Measurements from ENCODE around the gene H2AZ2. TPM values are rescaled to one million over a fixed set of nuclear protein-coding genes. Genes with fewer than 3 reads are reported as not detected.

The H2AZ2 gene
- total RNA-seq, 1 donor from 2014 or later: 105 TPM

- TF ChIP-seq EZH2 (IDR thresholded peaks at IDR 0.05; ENCODE audit: insufficient read depth, low read length) (no peak), CTCF (IDR thresholded peaks at IDR 0.05; ENCODE audit: insufficient read depth, low read depth, low read length) (no peak)
- Histone ChIP-seq H4K20me1 (ENCODE audit: insufficient read depth, low read length) (no peaks in the 10 kb centered on the region), H3K27ac (ENCODE audit: low read depth, low read length) (no peak overlapping the region), H3K4me3 (ENCODE audit: insufficient read depth, low read depth, low read length) (no peak overlapping the region), H3K36me3 (ENCODE audit: insufficient read depth, low read length) (no peaks in the 10 kb centered on the region), H3K4me2 (ENCODE audit: low read length) (no peak overlapping the region), H3K9me3 (ENCODE audit: insufficient read depth, low read depth, low read length) (peaks cover 6% of the 10 kb centered on the region), H3K9ac (ENCODE audit: low read length) (no peak overlapping the region), H3K27me3 (ENCODE audit: insufficient read depth, low read length) (no peaks in the 10 kb centered on the region), H3K79me2 (ENCODE audit: insufficient read depth, low read length) (no peaks in the 10 kb centered on the region), H2AFZ (ENCODE audit: low read depth, low read length) (no peak overlapping the region), H3K4me1 (ENCODE audit: insufficient read depth, low read length) (no peaks in the 10 kb centered on the region)
- no peak overlapping the region for H3K27ac Mint-ChIP-seq (ENCODE audit: unreplicated experiment)
- no peak overlapping the region for H3K4me3 Mint-ChIP-seq (ENCODE audit: unreplicated experiment)
- H3K4me1 Mint-ChIP-seq (ENCODE audit: low read depth, unreplicated experiment): no peaks in the 10 kb centered on the region
- DNase-seq (ENCODE audit: low read depth) (no peak), FAIRE-seq (no peak)
- H3K9me3 Mint-ChIP-seq (ENCODE audit: unreplicated experiment): peaks cover 20% of the 10 kb centered on the region
- H3K36me3 Mint-ChIP-seq (ENCODE audit: low read depth, unreplicated experiment): peaks cover 7% of the 10 kb centered on the region
- H3K27me3 Mint-ChIP-seq (ENCODE audit: low read depth, unreplicated experiment): no peaks in the 10 kb centered on the region
Measured at GRCh38 chr7:44783407-44783806, 64.5 kb downstream of the H2AZ2 start.

GRCh38 chr7:44782460-44782859, 65.4 kb downstream of the H2AZ2 start:
- H3K4me3 ChIP-seq (ENCODE audit: insufficient read depth, low read depth, low read length): no peak overlapping the region
- no peak for DNase-seq (ENCODE audit: low read depth)
- no peak overlapping the region for H3K9ac ChIP-seq (ENCODE audit: low read length)
- TF ChIP-seq EZH2 (IDR thresholded peaks at IDR 0.05; ENCODE audit: insufficient read depth, low read length): no peak
- TF ChIP-seq CTCF (IDR thresholded peaks at IDR 0.05; ENCODE audit: insufficient read depth, low read depth, low read length): no peak
- no peaks in the 10 kb centered on the region for H3K79me2 ChIP-seq (ENCODE audit: insufficient read depth, low read length)
- Mint-ChIP-seq H3K4me3 (ENCODE audit: unreplicated experiment) (no peak overlapping the region), H3K4me1 (ENCODE audit: low read depth, unreplicated experiment) (no peaks in the 10 kb centered on the region), H3K36me3 (ENCODE audit: low read depth, unreplicated experiment) (peaks cover 7% of the 10 kb centered on the region), H3K27ac (ENCODE audit: unreplicated experiment) (no peak overlapping the region), H3K27me3 (ENCODE audit: low read depth, unreplicated experiment) (no peaks in the 10 kb centered on the region), H3K9me3 (ENCODE audit: unreplicated experiment) (peaks cover 20% of the 10 kb centered on the region)
- no peaks in the 10 kb centered on the region for H3K36me3 ChIP-seq (ENCODE audit: insufficient read depth, low read length)
- no peak overlapping the region for H3K27ac ChIP-seq (ENCODE audit: low read depth, low read length)
- H4K20me1 ChIP-seq (ENCODE audit: insufficient read depth, low read length): no peaks in the 10 kb centered on the region
- H3K27me3 ChIP-seq (ENCODE audit: insufficient read depth, low read length): no peaks in the 10 kb centered on the region
- H3K9me3 ChIP-seq (ENCODE audit: insufficient read depth, low read depth, low read length): peaks cover 6% of the 10 kb centered on the region
- no peak overlapping the region for H3K4me2 ChIP-seq (ENCODE audit: low read length)
- no peaks in the 10 kb centered on the region for H3K4me1 ChIP-seq (ENCODE audit: insufficient read depth, low read length)
- H2AFZ ChIP-seq (ENCODE audit: low read depth, low read length): no peak overlapping the region
- no peak for FAIRE-seq

Other genes with a start within 250 kb of the H2AZ2 start
- gene OGDH, start 241.5 kb downstream of the H2AZ2 start, total RNA-seq: 65.6 and 73.7 TPM in 2 replicates
- gene ZMIZ2, start 99.2 kb downstream of the H2AZ2 start, total RNA-seq: 62.5 and 76.8 TPM in 2 replicates
- gene PPIA, start 51.4 kb downstream of the H2AZ2 start, total RNA-seq: 1,461 and 1,628 TPM in 2 replicates
- gene PURB, start 37.4 kb upstream of the H2AZ2 start, total RNA-seq: 23.6 and 26.3 TPM in 2 replicates
- gene MYO1G, start 130.9 kb upstream of the H2AZ2 start, total RNA-seq: 0.11 and 0.19 TPM in 2 replicates
- 57.6 and 62.0 TPM in 2 replicates for gene CCM2, start 152.1 kb upstream of the H2AZ2 start, total RNA-seq
- gene NACAD, start 240.9 kb upstream of the H2AZ2 start, total RNA-seq: 18.3 and 21.6 TPM in 2 replicates